T-cell (primary cell): ENCODE data around the gene TLCD3B. TPM values are rescaled to one million over a fixed set of nuclear protein-coding genes. Genes with fewer than 3 reads are reported as not detected.

Experiments used
- ATAC-seq, 4 experiments: fragments of 200-7000 bp in 3 of 4; fragments of 150-1000 bp in 1 of 4; cut with Tn5 transposase; replicated peaks in 1 of 4; 1 replicate in 3 of 4; 2 replicates in 1 of 4; pipeline ENCODE4 v1.10.0; 2021; ENCODE audit warnings: moderate library complexity in 3 of 4, mild to moderate bottlenecking in 2 of 4, moderate number of reproducible peaks in 1 of 4
- CTCF ChIA-PET, 2 donors: fragments of 300-600 bp; sonication (Branson Sonifier 250); formaldehyde crosslinking; loops; one replicate each; lab custom pipeline; 2022; ENCODE audit warnings: antibody characterized with exemption in 2 of 2; lab: Charles Lee
- POLR2A ChIA-PET, 2 donors: fragments of 300-600 bp; sonication (Branson Sonifier 250); formaldehyde crosslinking; loops; one replicate each; lab custom pipeline; 2022; ENCODE audit warnings: antibody characterized with exemption in 2 of 2; lab: Charles Lee
- DNase-seq, 35 experiments: peaks; one replicate each; pipeline versions ENCODE4 v3.0.0 to v3.0.0-alpha.2; 2013 to 2023
- H3K27ac ChIP-seq: one replicate; pipeline ENCODE4 v1.5.1; 2013; ENCODE audit warnings: low read length
- H3K27me3 ChIP-seq, 2 experiments: replicated peaks in 1 of 2; 1 replicate in 1 of 2; 2 replicates in 1 of 2; pipeline versions ENCODE4 v1.6.1 to v1.7.0; 2013; ENCODE audit warnings: low read length in 1 of 2, mixed read lengths in 1 of 2; ENCODE audit not compliant: control insufficient read depth in 2 of 2, insufficient read depth in 2 of 2; ENCODE audit errors: extremely low read depth in 1 of 2
- H3K36me3 ChIP-seq, 2 donors: 1 replicate in 1 of 2; 2 replicates in 1 of 2; pipeline versions ENCODE4 v1.6.1 to v1.7.0; 2013; ENCODE audit warnings: low read length in 1 of 2; ENCODE audit not compliant: control insufficient read depth in 2 of 2, insufficient read depth in 1 of 2; ENCODE audit errors: extremely low read depth in 1 of 2
- H3K4me1 ChIP-seq, 2 experiments: 1 replicate in 1 of 2; 2 replicates in 1 of 2; pipeline versions ENCODE4 v1.6.1 to v1.7.0; 2013; ENCODE audit warnings: low read length in 2 of 2, mixed read lengths in 1 of 2; ENCODE audit not compliant: insufficient read depth in 2 of 2, control insufficient read depth in 1 of 2; ENCODE audit errors: extremely low read depth in 1 of 2
- H3K4me3 ChIP-seq, 2 donors: 1 replicate in 1 of 2; 2 replicates in 1 of 2; pipeline versions ENCODE4 v1.5.1 to v1.7.0; 2013; ENCODE audit warnings: mild to moderate bottlenecking in 2 of 2, low read length in 1 of 2, moderate library complexity in 1 of 2; ENCODE audit not compliant: control insufficient read depth in 1 of 2; ENCODE audit errors: extremely low read depth in 1 of 2
- H3K9me3 ChIP-seq: 2 replicates; pipeline ENCODE4 v1.7.0; 2013
- H3K27ac Mint-ChIP-seq, 2 donors: one replicate each; pipeline ENCODE4 v1.8.0; 2020 to 2021; ENCODE audit warnings: mild to moderate bottlenecking in 2 of 2, mixed read lengths in 2 of 2
- H3K27me3 Mint-ChIP-seq, 2 donors: one replicate each; pipeline ENCODE4 v1.8.0; 2021 to 2022; ENCODE audit warnings: mixed read lengths in 2 of 2
- H3K36me3 Mint-ChIP-seq: one replicate; pipeline ENCODE4 v1.8.0; 2021; ENCODE audit warnings: mixed read lengths
- H3K4me1 Mint-ChIP-seq, 3 donors: one replicate each; pipeline ENCODE4 v1.8.0; 2020 to 2022; ENCODE audit warnings: mixed read lengths in 3 of 3, mild to moderate bottlenecking in 1 of 3
- H3K4me3 Mint-ChIP-seq, 3 donors: one replicate each; pipeline ENCODE4 v1.8.0; 2020 to 2022; ENCODE audit warnings: mild to moderate bottlenecking in 3 of 3, mixed read lengths in 3 of 3, moderate library complexity in 3 of 3
- H3K9me3 Mint-ChIP-seq, 3 donors: one replicate each; pipeline ENCODE4 v1.8.0; 2020 to 2022; ENCODE audit warnings: mixed read lengths in 3 of 3
- WGBS: methylation state at CpG from one replicate; pipeline ENCODE4 v1.1.5; 2013; ENCODE audit warnings: missing lambda C conversion rate; ENCODE audit not compliant: insufficient coverage; 5-methylcytosine and 5-hydroxymethylcytosine counted together
- total RNA-seq, 35 experiments: library from RNA in 6 of 35; stranded (reverse) in 6 of 35; fragments of 120-200 nt in 1 of 35; gene quantifications; one replicate each; pipeline versions ENCODE4 v1.2.1 to v1.2.4 and lab custom pipeline; 2013 to 2026

TLCD3B gene
- total RNA-seq, 5 donors from 2014 or later (not counting 1 experiment from before 2014, with no cell fraction given), result 0.25 to 0.32 (median 0.25) TPM; not detected in 2

- ATAC-seq, result no peak
- WGBS, result 86% methylated on average over 6 of the region's 8 CpGs
These were observed 23.4 kb upstream of the TLCD3B start for GRCh38 chr16:30054451-30054850.

GRCh38 chr16:30053376-30054015 lies 22.4 kb upstream of the TLCD3B start:
- peak overlapping the region in 1 of 2 donors; percentile 52 for H3K27ac Mint-ChIP-seq
- CTCF ChIA-PET, result interaction anchor here in 1 of 2 donors (0.5 kb wide), 1 partner anchor 14 kb away, joined by 4 read pairs; no protein-coding TSS in a partner anchor
- Histone ChIP-seq H3K9me3 (no peaks in the 10 kb centered on the region), H3K36me3 (no peaks in the 10 kb centered on the region), H3K27ac (no peak overlapping the region), H3K4me1 (peaks cover 12 to 30% of the 10 kb centered on the region in 2 experiments), H3K27me3 (peaks cover 0 to 8% of the 10 kb centered on the region in 2 experiments), H3K4me3 (peak overlapping the region; percentile 65 to 69)
- no peaks in the 10 kb centered on the region for H3K36me3 Mint-ChIP-seq
- H3K4me1 Mint-ChIP-seq, result peaks cover 18 to 28% (median 23%) of the 10 kb centered on the region in 3 donors
- H3K9me3 Mint-ChIP-seq, result no peaks in the 10 kb centered on the region
- no peaks in the 10 kb centered on the region for H3K27me3 Mint-ChIP-seq
- DNase-seq (no peak), ATAC-seq (peak; percentile 13 to 17 (median 14))
- POLR2A ChIA-PET, result interaction anchor here in 1 of 2 donors (0.6 kb wide), 1 partner anchor 37 kb away, joined by 8 read pairs; no protein-coding TSS in a partner anchor
- H3K4me3 Mint-ChIP-seq, result peak overlapping the region; percentile 70 to 82 (median 82)
- 17% methylated on average over 19 of the region's 19 CpGs for WGBS

More at GRCh38 chr16:30054451-30054850, 23.4 kb upstream of the TLCD3B start:
- Mint-ChIP-seq H3K36me3 (no peaks in the 10 kb centered on the region), H3K9me3 (no peaks in the 10 kb centered on the region), H3K27me3 (no peaks in the 10 kb centered on the region), H3K4me3 (peak overlapping the region; percentile 50 to 82 (median 73)), H3K4me1 (peaks cover 18 to 28% (median 23%) of the 10 kb centered on the region in 3 donors), H3K27ac (peak overlapping the region in 1 of 2 donors; percentile 72)
- Histone ChIP-seq H3K4me3 (no peak overlapping the region), H3K27me3 (peaks cover 0 to 8% of the 10 kb centered on the region in 2 experiments), H3K27ac (no peak overlapping the region), H3K36me3 (no peaks in the 10 kb centered on the region), H3K9me3 (no peaks in the 10 kb centered on the region), H3K4me1 (peaks cover 12 to 30% of the 10 kb centered on the region in 2 experiments)
- ChIA-PET CTCF (interaction anchor here in 1 of 2 donors (0.9 to 1.4 kb wide), 2 partner anchors 11 to 23 kb away, joined by 3 to 4 read pairs; partner anchors contain the start of genes ALDOA and TLCD3B), POLR2A (no interaction called here)
- no peak for DNase-seq

- Histone ChIP-seq H3K9me3 (no peaks in the 10 kb centered on the region), H3K27me3 (peaks cover 0 to 8% of the 10 kb centered on the region in 2 experiments), H3K36me3 (no peaks in the 10 kb centered on the region), H3K4me1 (peaks cover 12 to 30% of the 10 kb centered on the region in 2 experiments), H3K4me3 (peak overlapping the region; percentile 65 to 69), H3K27ac (no peak overlapping the region)
- CTCF ChIA-PET, result interaction anchor here in 1 of 2 donors (0.5 kb wide), 1 partner anchor 15 kb away, joined by 4 read pairs; no protein-coding TSS in a partner anchor
- H3K27ac Mint-ChIP-seq, result peak overlapping the region; percentile 55 to 63
- under 1% methylated on average over 38 of the region's 58 CpGs for WGBS
- no peaks in the 10 kb centered on the region for H3K36me3 Mint-ChIP-seq
- H3K9me3 Mint-ChIP-seq, result no peaks in the 10 kb centered on the region
- peak; percentile 53 to 92 (median 77) for DNase-seq
- H3K4me1 Mint-ChIP-seq, result peaks cover 18 to 28% (median 23%) of the 10 kb centered on the region in 3 donors
- POLR2A ChIA-PET, result interaction anchor here in 1 of 2 donors (0.6 kb wide), 1 partner anchor 37 kb away, joined by 8 read pairs; no protein-coding TSS in a partner anchor
- peak; percentile 76 to 81 (median 77) for ATAC-seq
- peak overlapping the region; percentile 82 to 86 (median 82) for H3K4me3 Mint-ChIP-seq
- H3K27me3 Mint-ChIP-seq, result no peaks in the 10 kb centered on the region
These were observed 21.8 kb upstream of the TLCD3B start for GRCh38 chr16:30052671-30053372.

- ChIA-PET CTCF (interaction anchor here in 1 of 2 donors (0.7 kb wide), 1 partner anchor 1022 kb away, joined by 4 read pairs; no protein-coding TSS in a partner anchor), POLR2A (interaction anchor here in 1 of 2 donors (1.0 kb wide), 1 partner anchor 78 kb away, joined by 4 read pairs; the partner anchor contains the start of gene TAOK2)
- Mint-ChIP-seq H3K27ac (no peak overlapping the region), H3K36me3 (no peaks in the 10 kb centered on the region), H3K27me3 (no peaks in the 10 kb centered on the region), H3K4me1 (peaks cover 18 to 28% (median 23%) of the 10 kb centered on the region in 3 donors), H3K4me3 (peak overlapping the region; percentile 53 to 82 (median 67)), H3K9me3 (no peaks in the 10 kb centered on the region)
- no peak for DNase-seq
- Histone ChIP-seq H3K9me3 (no peaks in the 10 kb centered on the region), H3K4me3 (no peak overlapping the region), H3K27me3 (peaks cover 0 to 9% of the 10 kb centered on the region in 2 experiments), H3K4me1 (peaks cover 12 to 30% of the 10 kb centered on the region in 2 experiments), H3K27ac (no peak overlapping the region), H3K36me3 (no peaks in the 10 kb centered on the region)
- 100% methylated on average over 3 of the region's 3 CpGs for WGBS
- ATAC-seq, result no peak
These were observed 20.4 kb upstream of the TLCD3B start for GRCh38 chr16:30051518-30051917.

- DNase-seq (no peak), ATAC-seq (no peak)
- peaks cover 10 to 22% of the 10 kb centered on the region in 2 experiments for H3K4me1 ChIP-seq
- H3K4me1 Mint-ChIP-seq, result peaks cover 17 to 19% (median 18%) of the 10 kb centered on the region in 3 donors
- no peak overlapping the region for H3K4me3 Mint-ChIP-seq
- CTCF ChIA-PET, result no interaction called here
- H3K27me3 ChIP-seq, result peaks cover 0 to 17% of the 10 kb centered on the region in 2 experiments
- no peaks in the 10 kb centered on the region for H3K36me3 Mint-ChIP-seq
- WGBS, result 99% methylated on average over 6 of the region's 8 CpGs
- POLR2A ChIA-PET, result no interaction called here
- no peaks in the 10 kb centered on the region for H3K9me3 Mint-ChIP-seq
- no peak overlapping the region for H3K27ac Mint-ChIP-seq
- H3K36me3 ChIP-seq, result no peaks in the 10 kb centered on the region
- H3K9me3 ChIP-seq, result no peaks in the 10 kb centered on the region
- no peak overlapping the region for H3K4me3 ChIP-seq
- no peak overlapping the region for H3K27ac ChIP-seq
- H3K27me3 Mint-ChIP-seq, result no peaks in the 10 kb centered on the region
These were observed 18.8 kb upstream of the TLCD3B start for GRCh38 chr16:30049871-30050270.

GRCh38 chr16:30046588-30046987 lies 15.5 kb upstream of the TLCD3B start:
- POLR2A ChIA-PET, result no interaction called here
- H3K9me3 Mint-ChIP-seq, result no peaks in the 10 kb centered on the region

More at GRCh38 chr16:30046588-30046987, 15.5 kb upstream of the TLCD3B start:
- Histone ChIP-seq H3K36me3 (no peaks in the 10 kb centered on the region), H3K9me3 (no peaks in the 10 kb centered on the region), H3K4me3 (no peak overlapping the region), H3K4me1 (no peaks in the 10 kb centered on the region), H3K27ac (no peak overlapping the region), H3K27me3 (peaks cover 0 to 10% of the 10 kb centered on the region in 2 experiments)
- ATAC-seq (no peak), DNase-seq (no peak)
- no peaks in the 10 kb centered on the region for H3K36me3 Mint-ChIP-seq
- H3K27me3 Mint-ChIP-seq, result no peaks in the 10 kb centered on the region
- H3K4me3 Mint-ChIP-seq, result no peak overlapping the region
- WGBS, result no CpG with 5 or more reads among the region's 1 CpG
- CTCF ChIA-PET, result no interaction called here
- H3K4me1 Mint-ChIP-seq, result peaks cover 2 to 3% (median 2%) of the 10 kb centered on the region in 3 donors
- H3K27ac Mint-ChIP-seq, result no peak overlapping the region
